Fibroblast of mammary gland (primary cell): ENCODE measurements around the gene CAND2.
A peak's percentile ranks its signal among the peaks of the same experiment; 100 is the strongest.

Experiments used
- DNase-seq: peaks from one replicate; pipeline ENCODE4 v3.0.0-alpha.2; 2010; ENCODE audit warnings: low read depth
- H3K4me3 ChIP-seq: 2 replicates; pipeline ENCODE4 v1.5.1; 2011; ENCODE audit warnings: low read depth, mild to moderate bottlenecking, low read length, moderate library complexity; ENCODE audit not compliant: control insufficient read depth
- CTCF ChIP-seq: conservative IDR thresholded peaks from 2 replicates; pipeline ENCODE4 v1.5.1; 2011; ENCODE audit warnings: low read depth, low read length, inconsistent platforms; ENCODE audit not compliant: control insufficient read depth, insufficient read depth

Gene CAND2

DNA sequence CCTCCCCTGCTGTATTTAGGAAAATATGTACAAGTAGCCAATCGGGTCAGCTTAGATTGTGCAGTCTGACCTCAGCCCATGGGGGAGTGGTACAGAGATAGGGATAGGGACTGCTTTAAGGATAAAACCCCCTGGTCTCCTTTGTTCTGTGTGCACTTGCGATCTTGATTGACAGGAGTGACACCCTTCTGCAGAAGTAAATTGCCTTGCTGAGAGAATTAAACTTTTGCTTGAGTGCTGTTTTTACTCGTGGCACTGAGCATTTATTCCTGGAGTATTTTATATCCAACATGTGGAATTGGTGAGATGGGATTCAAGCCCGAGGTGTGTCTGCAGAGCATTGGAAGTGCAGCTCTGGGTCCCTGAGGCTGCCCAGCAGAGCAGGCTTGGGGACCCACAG, 68.8 kb downstream of the CAND2 start:
- TF ChIP-seq CTCF = no peak
- H3K4me3 ChIP-seq = no peak overlapping the region
- no peak for DNase-seq

DNA sequence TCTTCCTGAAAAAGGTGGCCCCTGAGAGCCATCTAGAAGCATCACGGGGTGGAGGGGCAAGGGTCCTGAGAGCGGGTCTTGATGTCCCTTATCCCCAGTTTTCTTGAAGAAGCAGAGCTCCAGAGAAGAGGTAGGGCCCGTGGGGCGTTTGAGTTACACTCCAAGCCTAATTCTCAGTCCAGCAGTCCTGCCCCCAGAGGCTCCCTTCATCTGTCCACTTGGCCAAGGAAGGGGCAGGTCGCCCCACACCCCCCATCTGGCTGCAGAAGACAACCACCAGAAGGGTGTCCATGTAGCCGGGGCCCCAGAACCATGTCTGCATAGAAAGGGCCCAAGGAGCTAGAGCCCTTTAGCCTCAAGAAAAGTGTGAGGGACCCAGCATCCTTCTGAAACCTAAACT, 70.4 kb downstream of the CAND2 start:
- TF ChIP-seq CTCF = no peak
- DNase-seq = no peak
- no peak overlapping the region for H3K4me3 ChIP-seq

- peak; percentile 95 for TF ChIP-seq CTCF
- peak overlapping the region; percentile 17 for H3K4me3 ChIP-seq
- peak; percentile 90 for DNase-seq
Observed at GRCh38 chr3:12868039-12869034, 71.9 kb downstream of the CAND2 start.

DNA sequence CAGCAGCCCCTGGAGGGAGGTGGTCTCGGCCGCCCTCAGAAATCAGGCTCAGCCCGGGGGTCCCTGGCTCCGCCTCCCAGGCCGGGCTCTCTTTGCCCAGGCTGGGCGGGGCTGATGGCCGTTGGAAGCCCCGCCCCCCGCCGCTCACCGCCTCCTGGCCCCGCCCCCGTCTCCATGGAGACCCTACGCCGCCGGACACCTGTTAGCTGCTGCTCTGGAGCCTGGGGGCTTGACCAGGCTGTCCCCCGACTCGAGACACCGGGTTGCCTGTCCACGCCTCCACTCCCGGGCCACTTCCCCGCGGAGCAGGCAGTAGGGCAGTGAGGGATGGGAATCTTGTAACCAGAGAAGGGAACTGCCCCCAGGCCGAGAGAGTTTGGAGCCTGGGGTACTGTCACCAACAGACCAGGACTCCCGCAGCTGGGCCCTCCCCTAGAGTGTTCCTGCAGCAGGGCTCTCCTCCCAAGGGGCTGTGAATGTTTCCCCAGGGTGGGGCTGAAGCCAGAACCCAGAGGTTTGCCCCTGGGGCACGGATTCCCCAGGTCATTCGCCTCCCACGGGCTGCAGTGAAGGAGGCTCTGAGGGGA, 72.6 kb downstream of the CAND2 start:
- peak overlapping the region; percentile 17 for H3K4me3 ChIP-seq
- no peak for DNase-seq
- TF ChIP-seq CTCF = no peak

DNA sequence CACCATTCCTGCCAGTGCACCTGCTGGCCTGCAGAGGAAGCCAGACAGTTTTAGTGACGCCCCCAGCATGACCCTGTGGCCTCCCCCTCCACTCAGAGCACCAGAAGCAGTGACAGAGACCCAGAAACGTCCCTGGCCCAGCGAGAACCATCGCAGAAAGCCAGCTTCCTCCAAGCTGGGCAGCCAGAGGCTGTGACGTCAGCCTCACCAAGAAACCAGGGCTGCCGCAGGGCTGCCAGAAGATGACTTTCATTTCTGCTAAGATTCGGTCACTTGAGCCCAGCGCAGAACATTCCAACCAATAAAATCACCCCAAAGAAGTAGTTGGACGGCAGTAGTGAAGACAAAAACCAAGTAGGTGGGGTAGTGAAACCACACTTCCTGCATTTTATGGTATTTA, 74.5 kb downstream of the CAND2 start:
- TF ChIP-seq CTCF = no peak
- DNase-seq = peak; percentile 83
- H3K4me3 ChIP-seq = no peak overlapping the region

DNA sequence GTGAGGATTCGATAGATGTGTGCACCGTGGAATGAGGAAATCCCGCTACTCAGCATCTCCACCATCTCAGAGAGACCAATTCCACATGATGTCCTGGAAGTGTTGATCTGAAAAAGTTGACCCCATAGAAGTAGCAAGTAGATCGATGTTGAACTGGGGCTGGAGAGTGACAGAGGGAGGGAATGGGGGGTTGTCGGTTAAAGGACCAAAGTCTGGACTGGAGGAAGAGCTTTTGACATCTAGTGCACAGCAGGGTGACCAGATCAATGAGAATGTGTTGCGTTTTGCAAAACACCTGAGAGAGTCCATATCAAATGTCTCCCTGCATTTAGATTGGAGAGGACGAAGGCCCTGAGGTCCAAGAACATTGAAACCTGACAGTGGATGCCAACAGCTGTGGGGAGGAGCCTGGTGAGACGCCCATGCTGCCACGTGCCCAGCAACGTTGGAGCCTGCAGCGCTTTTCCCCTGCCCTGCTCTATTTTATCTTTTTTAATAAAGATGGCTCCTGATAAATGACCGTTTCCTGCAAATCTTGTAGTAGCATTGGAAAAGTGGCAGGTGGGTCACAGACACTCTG, 75.0 kb downstream of the CAND2 start:
- H3K4me3 ChIP-seq = no peak overlapping the region
- no peak for TF ChIP-seq CTCF
- no peak for DNase-seq
